GM12878 (cell line): ENCODE results near the gene BAG3. TPM values are rescaled to one million over a fixed set of nuclear protein-coding genes. Genes with fewer than 3 reads are reported as not detected.
A peak's percentile ranks its signal among the peaks of the same experiment; 100 is the strongest.

Source experiments
- ATAC-seq: fragments of 200-7000 bp; cut with Tn5 transposase; 3 replicates; pipeline ENCODE4 v1.9.1; 2020; ENCODE audit warnings: mild to moderate bottlenecking, moderate library complexity
- BruUV-seq: library from RNA; stranded (reverse); fragments of 400-500 nt; replicated peaks from 2 replicates; lab custom pipeline; 2021; lab: Mats Ljungman, UMichigan
- CTCF ChIA-PET: fragments of 300-600 bp; sonication (Branson Sonifier 250); formaldehyde crosslinking; extraction: SDS; loops from one replicate; lab custom pipeline; 2021; ENCODE audit warnings: inconsistent platforms; lab: Yijun Ruan, JAX
- POLR2A ChIA-PET: fragments of 350-600 bp; formaldehyde crosslinking; extraction: SDS; loops from one replicate; lab custom pipeline; 2021; ENCODE audit warnings: inconsistent platforms; lab: Charles Lee
- RAD21 ChIA-PET: fragments of 300-600 bp; sonication (Branson Sonifier 250); formaldehyde crosslinking; loops from one replicate; lab custom pipeline; 2023; ENCODE audit warnings: antibody characterized with exemption; ENCODE audit not compliant: unreplicated experiment; lab: Charles Lee
- SMC1A ChIA-PET: fragments of 300-600 bp; sonication (Branson Sonifier 250); formaldehyde crosslinking; loops from one replicate; lab custom pipeline; 2023; ENCODE audit not compliant: unreplicated experiment, uncharacterized antibody; lab: Charles Lee
- DNase-seq: peaks from one replicate; pipeline ENCODE4 v3.0.0-alpha.2; 2011; ENCODE audit warnings: low read depth, low spot score
- FAIRE-seq: peaks from 3 replicates; lab custom pipeline; 2011; peaks lifted over from hg19 to GRCh38; lab: Jason Lieb, UNC
- H2AFZ ChIP-seq: 2 replicates; pipeline ENCODE4 v1.6.0; 2011; ENCODE audit warnings: low read depth, low read length, control low read depth; ENCODE audit not compliant: control insufficient read depth
- H3K27ac ChIP-seq: 2 replicates; pipeline ENCODE4 v1.5.1; 2011; ENCODE audit warnings: control low read depth; ENCODE audit not compliant: control insufficient read depth, insufficient read depth
- H3K27me3 ChIP-seq, 2 experiments: replicated peaks in 1 of 2; 2 replicates each; pipeline versions ENCODE4 v1.6.0 to v1.6.1; 2011; ENCODE audit warnings: low read length in 1 of 2; ENCODE audit not compliant: control insufficient read depth in 2 of 2, insufficient read depth in 2 of 2
- H3K36me3 ChIP-seq, 2 experiments: 2 replicates each; pipeline ENCODE4 v1.5.1; 2011; ENCODE audit warnings: low read length in 1 of 2; ENCODE audit not compliant: control insufficient read depth in 2 of 2, insufficient read depth in 2 of 2
- H3K4me1 ChIP-seq: 2 replicates; pipeline ENCODE4 v1.6.1; 2011; ENCODE audit warnings: mild to moderate bottlenecking, low read length, moderate library complexity, mixed read lengths; ENCODE audit not compliant: control insufficient read depth, insufficient read depth
- H3K4me2 ChIP-seq: 2 replicates; pipeline ENCODE4 v1.6.0; 2011; ENCODE audit warnings: control low read depth; ENCODE audit not compliant: control insufficient read depth, insufficient read depth
- H3K4me3 ChIP-seq: fragments of 200-600 bp; sonication (generic); 2 replicates; pipeline ENCODE4 v1.5.1; 2016
- H3K79me2 ChIP-seq: 2 replicates; pipeline ENCODE4 v1.6.0; 2011; ENCODE audit warnings: low read length; ENCODE audit not compliant: control insufficient read depth, insufficient read depth
- H3K9ac ChIP-seq: 2 replicates; pipeline ENCODE4 v1.8.0; 2011; ENCODE audit warnings: low read length, control low read depth, mixed read lengths; ENCODE audit not compliant: control insufficient read depth, insufficient read depth
- H3K9me3 ChIP-seq: replicated peaks from 3 replicates; pipeline ENCODE4 v1.5.1; 2011; ENCODE audit warnings: mild to moderate bottlenecking, low read length; ENCODE audit not compliant: control insufficient read depth, insufficient read depth
- H4K20me1 ChIP-seq: 2 replicates; pipeline ENCODE4 v1.6.0; 2011; ENCODE audit not compliant: control insufficient read depth, insufficient read depth
- BACH1 ChIP-seq: fragments of 450-650 bp; IDR thresholded peaks from 2 replicates; pipeline ENCODE4 v1.6.1; 2017; ENCODE audit warnings: mild to moderate bottlenecking, borderline replicate concordance
- CBFB ChIP-seq: IDR thresholded peaks from 2 replicates; pipeline ENCODE4 v1.6.1; 2016; ENCODE audit warnings: antibody characterized with exemption, low read depth
- CHD2 ChIP-seq: IDR thresholded peaks from 2 replicates; pipeline ENCODE4 v1.6.1; 2011; ENCODE audit warnings: low read depth, low read length, improper control_type of control experiment, borderline replicate concordance
- IRF4 ChIP-seq: IDR thresholded peaks from 2 replicates; pipeline ENCODE4 v1.6.1; 2011; ENCODE audit warnings: low read depth, low read length
- LARP7 ChIP-seq: fragments of 450-650 bp; IDR thresholded peaks from 2 replicates; pipeline ENCODE4 v1.6.1; 2017; ENCODE audit warnings: mild to moderate bottlenecking
- MLLT1 ChIP-seq: fragments of 450-650 bp; IDR thresholded peaks from 2 replicates; pipeline ENCODE4 v1.6.1; 2016; ENCODE audit warnings: mild to moderate bottlenecking
- MTA2 ChIP-seq: fragments of 450-650 bp; IDR thresholded peaks from 2 replicates; pipeline ENCODE4 v1.6.1; 2016; ENCODE audit warnings: low read depth, mild to moderate bottlenecking, moderate library complexity
- MYB ChIP-seq: fragments of 150-350 bp; IDR thresholded peaks from 2 replicates; pipeline ENCODE4 v1.6.1; 2014; ENCODE audit warnings: mild to moderate bottlenecking, low read depth, low read length, borderline replicate concordance
- NBN ChIP-seq: fragments of 450-650 bp; IDR thresholded peaks from 2 replicates; pipeline ENCODE4 v1.6.1; 2016
- NR2C1 ChIP-seq: fragments of 450-650 bp; IDR thresholded peaks from 2 replicates; pipeline ENCODE4 v1.6.1; 2017; ENCODE audit warnings: antibody characterized with exemption, mild to moderate bottlenecking, moderate library complexity
- PBX3 ChIP-seq: IDR thresholded peaks from 2 replicates; pipeline ENCODE4 v1.6.1; 2011; ENCODE audit warnings: mild to moderate bottlenecking, low read depth, low read length, moderate library complexity; ENCODE audit not compliant: insufficient replicate concordance
- PKNOX1 ChIP-seq: fragments of 450-650 bp; IDR thresholded peaks from 2 replicates; pipeline ENCODE4 v1.6.1; 2016; ENCODE audit warnings: mild to moderate bottlenecking
- RELB ChIP-seq: fragments of 450-650 bp; IDR thresholded peaks from 2 replicates; pipeline ENCODE4 v1.6.1; 2017; ENCODE audit warnings: low read depth, mild to moderate bottlenecking, moderate library complexity
- SMAD1 ChIP-seq: fragments of 450-650 bp; IDR thresholded peaks from 2 replicates; pipeline ENCODE4 v1.6.1; 2018; ENCODE audit warnings: mild to moderate bottlenecking, low read depth; ENCODE audit not compliant: partially characterized antibody
- TCF12 ChIP-seq: IDR thresholded peaks from 2 replicates; pipeline ENCODE4 v1.6.1; 2011; ENCODE audit warnings: low read depth, mild to moderate bottlenecking, low read length
- WGBS: methylation state at CpG from one replicate; pipeline ENCODE4 v1.1.6; 2016; ENCODE audit warnings: low lambda C conversion rate; ENCODE audit not compliant: insufficient replicate concordance, insufficient coverage; ENCODE audit errors: missing lambda C conversion rate; 5-methylcytosine and 5-hydroxymethylcytosine counted together
- in situ Hi-C: fragments of 300-500 bp; cut with MboI; formaldehyde crosslinking; loops from 9 replicates; pipeline ENCODE4 v1.14.3; 2018; ENCODE audit warnings: mixed read lengths
- intact Hi-C: fragments of 100-400 bp; cut with micrococcal nuclease; formaldehyde crosslinking; loops from one replicate; pipeline ENCODE4 v1.14.2; 2022; ENCODE audit not compliant: unreplicated experiment
- polyA plus RNA-seq, 11 experiments: library from polyadenylated mRNA; depleted of rRNA in 4 of 11; unstranded in 6 of 11; stranded (reverse) in 5 of 11; fragments of >200 nt; fragmentation: Nextera tagmentation in 4 of 11; fragmentation: Illumina TruSeq in 1 of 11; extraction: Ambion mirVana in 4 of 11; extraction: Trizol in 1 of 11; gene quantifications; 1 replicate in 1 of 11; 2 replicates in 10 of 11; pipeline versions ENCODE4 v1.2.1 to v1.2.3, GENCODE V29; 2011 to 2016; ENCODE audit warnings: inconsistent platforms in 2 of 11, missing spikeins in 2 of 11, low read depth in 1 of 11
- total RNA-seq, 4 experiments: library from RNA; depleted of rRNA in 3 of 4; stranded (reverse); fragments of >200 nt in 3 of 4; fragmentation: Illumina TruSeq in 1 of 4; extraction: Trizol in 1 of 4; gene quantifications; 2 replicates each; pipeline versions ENCODE4 v1.2.1 to v1.2.3, GENCODE V29; 2013 to 2021

Gene BAG3
- total and polyA plus RNA-seq, 10 of the 15 experiments (the other 5 are each of a cell fraction or from before 2014, with no cell fraction given), result 0.71 to 14.1 (median 4.3) TPM

GRCh38 chr10:119693262-119693957 is 42.2 kb downstream of the BAG3 start:
- 18% methylated on average over 6 of the region's 6 CpGs for WGBS
- Histone ChIP-seq H3K9ac (no peak overlapping the region), H2AFZ (no peak overlapping the region), H3K36me3 (no peaks in the 10 kb centered on the region), H4K20me1 (no peaks in the 10 kb centered on the region), H3K27ac (no peak overlapping the region), H3K4me2 (peak overlapping the region; percentile 2; the same call in 1 of the 2 replicates), H3K27me3 (no peaks in the 10 kb centered on the region), H3K4me3 (no peak overlapping the region), H3K4me1 (peaks cover 9% of the 10 kb centered on the region), H3K9me3 (peaks cover 7% of the 10 kb centered on the region; the same call in 2 of the 3 replicates), H3K79me2 (no peaks in the 10 kb centered on the region)
- no TSS peak for BruUV-seq
- ChIA-PET RAD21 (interaction anchor here (0.7 to 3.1 kb wide), 7 partner anchors 12 to 92 kb away, joined by 3 to 24 read pairs (median 3); partner anchors contain the start of gene INPP5F), CTCF (interaction anchor here (1.0 to 3.0 kb wide), 6 partner anchors 11 to 166 kb away, joined by 3 to 13 read pairs (median 6); partner anchors contain the start of gene INPP5F), POLR2A (interaction anchor here (2.0 to 2.7 kb wide), 2 partner anchors 11 to 32 kb away, joined by 8 to 17 read pairs; partner anchors contain the start of gene INPP5F), SMC1A (interaction anchor here (0.7 to 3.6 kb wide), 6 partner anchors 9 to 90 kb away, joined by 3 to 22 read pairs (median 6); partner anchors contain the start of gene INPP5F)
- FAIRE-seq, result peak; percentile 64
- no peak for DNase-seq
- in situ Hi-C loops (loop anchor here (5.0 kb wide), 1 partner anchor 164 kb away; no protein-coding TSS in a partner anchor), intact Hi-C loops (loop anchor here (2.0 kb wide), 1 partner anchor 33 kb away; the partner anchor contains the start of gene INPP5F)
- ATAC-seq, result peak; percentile 98
- no peak for TF ChIP-seq MYB
- no peak for TF ChIP-seq SMAD1
- no peak for TF ChIP-seq PBX3
- peak; percentile 76; the same call in 1 of the 2 replicates for TF ChIP-seq CBFB
- 0 out of 2 replicates have a peak, but pooled peaks have one; percentile 10 for TF ChIP-seq CHD2
- 0 out of 2 replicates have a peak, but pooled peaks have one; percentile 41 for TF ChIP-seq TCF12
- TF ChIP-seq RELB, result peak; percentile 69; the same call in 1 of the 2 replicates
- peak; percentile 71 for TF ChIP-seq NR2C1
- peak; percentile 68; the same call in 1 of the 2 replicates for TF ChIP-seq NBN
- TF ChIP-seq MTA2, result peak; percentile 82
- peak; percentile 18; the same call in 1 of the 2 replicates for TF ChIP-seq BACH1
- no peak for TF ChIP-seq IRF4
- no peak for TF ChIP-seq LARP7
- no peak for TF ChIP-seq PKNOX1
- peak; percentile 75 for TF ChIP-seq MLLT1
